CD4-positive, alpha-beta memory T cell (primary cell): ENCODE data around the gene APOBEC3B. TPM values are rescaled to one million over a fixed set of nuclear protein-coding genes. Genes with fewer than 3 reads are reported as not detected.
"Not testable (repeated sequence)": the region's sequence is repeated elsewhere in the genome, so short reads cannot be mapped to it uniquely, and the experiment has no call there.

Experiments used
- CTCF ChIA-PET: fragments of 350-600 bp; sonication (Branson Sonifier 250); formaldehyde crosslinking; loops from one replicate; lab custom pipeline; 2021; ENCODE audit warnings: inconsistent platforms; ENCODE audit not compliant: partially characterized antibody; lab: Charles Lee
- POLR2A ChIA-PET: fragments of 350-600 bp; sonication (Branson Sonifier 250); formaldehyde crosslinking; loops from one replicate; lab custom pipeline; 2021; ENCODE audit not compliant: partially characterized antibody; lab: Charles Lee
- DNase-seq, 5 donors: peaks; one replicate each; pipeline versions ENCODE4 v3.0.0 to v3.0.0-alpha.2; 2020 to 2022; ENCODE audit warnings: mixed read lengths in 1 of 5
- H3K27ac ChIP-seq: one replicate; pipeline ENCODE4 v1.7.0; 2013; ENCODE audit warnings: low read depth, low read length
- H3K27me3 ChIP-seq: 2 replicates; pipeline ENCODE4 v1.7.0; 2013; ENCODE audit warnings: mild to moderate bottlenecking, low read length, moderate library complexity; ENCODE audit not compliant: insufficient read depth
- H3K36me3 ChIP-seq: 2 replicates; pipeline ENCODE4 v1.7.0; 2013; ENCODE audit warnings: mild to moderate bottlenecking, low read length, moderate library complexity; ENCODE audit not compliant: insufficient read depth
- H3K4me1 ChIP-seq: 2 replicates; pipeline ENCODE4 v1.7.0; 2013; ENCODE audit warnings: mild to moderate bottlenecking, low read length, moderate library complexity; ENCODE audit not compliant: insufficient read depth
- H3K4me3 ChIP-seq, 2 donors: one replicate each; pipeline ENCODE4 v1.7.0; 2013; ENCODE audit warnings: low read length in 2 of 2, mild to moderate bottlenecking in 1 of 2
- H3K9me3 ChIP-seq, 2 donors: one replicate each; pipeline ENCODE4 v1.7.0; 2013; ENCODE audit warnings: low read length in 2 of 2, control low read depth in 1 of 2; ENCODE audit not compliant: control insufficient read depth in 1 of 2
- H3K27ac Mint-ChIP-seq, 7 donors: one replicate each; pipeline ENCODE4 v1.8.0; 2020 to 2021; ENCODE audit warnings: mixed read lengths in 7 of 7, mild to moderate bottlenecking in 6 of 7, inconsistent platforms in 3 of 7, moderate library complexity in 3 of 7
- H3K27me3 Mint-ChIP-seq, 2 donors: one replicate each; pipeline ENCODE4 v1.8.0; 2020 to 2021; ENCODE audit warnings: mixed read lengths in 2 of 2
- H3K36me3 Mint-ChIP-seq, 2 donors: one replicate each; pipeline ENCODE4 v1.8.0; 2020 to 2021; ENCODE audit warnings: mixed read lengths in 2 of 2, inconsistent platforms in 1 of 2, mild to moderate bottlenecking in 1 of 2
- H3K4me1 Mint-ChIP-seq, 4 donors: one replicate each; pipeline ENCODE4 v1.8.0; 2020 to 2021; ENCODE audit warnings: mixed read lengths in 4 of 4, mild to moderate bottlenecking in 1 of 4
- H3K4me3 Mint-ChIP-seq, 8 donors: one replicate each; pipeline ENCODE4 v1.8.0; 2020 to 2021; ENCODE audit warnings: mixed read lengths in 8 of 8, mild to moderate bottlenecking in 7 of 8, moderate library complexity in 6 of 8, inconsistent platforms in 3 of 8
- H3K9me3 Mint-ChIP-seq, 8 donors: one replicate each; pipeline ENCODE4 v1.8.0; 2020 to 2021; ENCODE audit warnings: mixed read lengths in 8 of 8, mild to moderate bottlenecking in 5 of 8, inconsistent platforms in 3 of 8, moderate library complexity in 1 of 8
- intact Hi-C: fragments of 100-400 bp; cut with micrococcal nuclease; formaldehyde crosslinking; loops from one replicate; pipeline ENCODE4 v1.15.1; 2023
- polyA plus RNA-seq, 2 donors: library from polyadenylated mRNA; unstranded; fragments of 300-500 nt; fragmentation: Illumina TruSeq; gene quantifications; one replicate each; pipeline ENCODE4 v1.2.3, GENCODE V29; 2021
- total RNA-seq, 2 experiments: library from RNA; stranded (reverse); gene quantifications; one replicate each; pipeline ENCODE4 v1.2.3, GENCODE V29; 2021

Gene APOBEC3B
- total and polyA plus RNA-seq, 4 experiments from 2014 or later = 0.31 to 1.3 (median 0.48) TPM

DNA sequence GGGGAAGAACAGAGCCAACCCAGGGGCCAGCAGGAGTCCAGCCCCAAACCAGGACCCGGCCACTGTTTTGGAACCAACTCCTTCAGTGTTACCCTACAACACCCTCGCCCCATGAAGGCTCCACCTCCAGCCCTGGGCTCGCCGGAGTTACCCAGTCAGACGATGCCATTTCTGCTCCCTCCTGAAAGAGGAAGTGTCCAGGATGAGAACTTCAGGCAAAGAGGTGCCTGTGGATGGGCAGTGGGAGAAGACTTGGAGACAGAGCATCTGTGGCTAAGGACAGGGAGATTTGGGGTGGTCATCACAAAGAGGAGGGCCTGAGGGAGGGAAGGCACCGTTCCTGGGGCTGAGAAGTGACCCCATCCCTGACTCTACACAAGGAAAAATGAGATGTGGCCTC is 14.0 kb downstream of the APOBEC3B start:
- intact Hi-C loops = no loop called here
- no peaks in the 10 kb centered on the region for H3K36me3 Mint-ChIP-seq
- peaks cover 0 to 5% (median 2%) of the 10 kb centered on the region in 8 donors for H3K9me3 Mint-ChIP-seq
- H3K27me3 Mint-ChIP-seq = peaks cover 0 to 2% of the 10 kb centered on the region in 2 donors
- Histone ChIP-seq H3K4me1 (no peaks in the 10 kb centered on the region), H3K36me3 (no peaks in the 10 kb centered on the region), H3K4me3 (no peak overlapping the region), H3K27ac (no peak overlapping the region), H3K9me3 (no peaks in the 10 kb centered on the region), H3K27me3 (no peaks in the 10 kb centered on the region)
- CTCF ChIA-PET = interaction anchor here (2.7 kb wide), 1 partner anchor 126 kb away, joined by 12 read pairs; no protein-coding TSS in a partner anchor
- no peak overlapping the region for H3K4me3 Mint-ChIP-seq
- POLR2A ChIA-PET = interaction anchor here (1.1 kb wide), 1 partner anchor 9 kb away, joined by 3 read pairs; no protein-coding TSS in a partner anchor
- H3K27ac Mint-ChIP-seq = peak overlapping the region in 1 of 7 donors; percentile 77
- peaks cover 4 to 13% (median 5%) of the 10 kb centered on the region in 4 donors for H3K4me1 Mint-ChIP-seq
- DNase-seq = no peak

DNA sequence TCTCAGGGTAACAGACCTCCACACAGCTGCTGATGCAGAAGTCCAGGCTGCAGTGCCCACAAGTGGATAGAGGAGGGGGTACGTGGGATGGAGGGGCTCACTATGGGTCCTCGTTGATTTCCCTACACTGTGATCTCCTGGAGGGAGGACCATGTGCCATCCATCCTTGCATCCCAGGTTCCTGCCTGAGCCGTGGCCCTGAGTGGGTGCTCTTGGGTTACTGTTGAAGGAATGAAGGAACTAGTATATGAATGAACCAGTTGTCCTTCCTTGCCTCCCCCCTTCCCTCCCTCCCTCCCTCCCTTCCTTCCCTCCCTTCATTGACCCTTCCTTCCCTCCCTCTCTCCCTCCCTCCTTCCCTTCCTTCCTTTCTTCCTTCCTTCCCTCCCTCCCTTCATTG is 15.4 kb downstream of the APOBEC3B start:
- ChIA-PET POLR2A (no interaction called here), CTCF (interaction anchor here (2.7 kb wide), 1 partner anchor 128 kb away, joined by 12 read pairs; no protein-coding TSS in a partner anchor)
- Mint-ChIP-seq H3K9me3 (peaks cover 0 to 5% (median 2%) of the 10 kb centered on the region in 8 donors), H3K4me3 (no peak overlapping the region), H3K27me3 (peaks cover 0 to 2% of the 10 kb centered on the region in 2 donors), H3K4me1 (peaks cover 4 to 15% (median 6%) of the 10 kb centered on the region in 4 donors), H3K27ac (no peak overlapping the region), H3K36me3 (no peaks in the 10 kb centered on the region)
- no peak overlapping the region for H3K4me3 ChIP-seq
- intact Hi-C loops = no loop called here
- H3K36me3 ChIP-seq = no peaks in the 10 kb centered on the region
- DNase-seq = no peak
- H3K27ac ChIP-seq = no peak overlapping the region
- no peaks in the 10 kb centered on the region for H3K27me3 ChIP-seq
- H3K9me3 ChIP-seq = no peaks in the 10 kb centered on the region
- peaks cover 5% of the 10 kb centered on the region for H3K4me1 ChIP-seq

DNA sequence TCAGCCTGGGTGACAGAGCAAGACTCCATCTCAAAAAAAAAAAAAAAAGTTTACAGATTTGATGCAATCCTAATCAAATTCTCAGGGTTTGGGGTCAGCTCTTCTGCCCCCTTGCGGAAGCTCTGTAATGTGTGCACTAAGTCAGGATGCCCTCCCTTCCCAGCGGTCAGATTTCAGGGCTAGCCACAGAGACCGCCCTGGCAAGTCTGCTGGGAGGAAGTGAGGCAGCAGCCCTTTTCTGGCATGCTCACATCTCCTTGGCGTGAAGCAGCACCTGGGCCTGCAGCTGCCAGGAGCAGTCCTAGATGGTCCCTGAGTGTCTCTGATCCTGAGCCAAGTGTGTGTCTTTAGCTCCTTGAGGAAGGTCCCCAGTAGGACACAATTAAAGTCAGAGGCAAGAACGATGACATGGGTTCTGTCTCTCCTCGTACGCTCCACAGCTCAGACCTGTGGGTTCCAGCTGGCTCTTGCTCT is 21.1 kb downstream of the APOBEC3B start:
- H3K27ac ChIP-seq = no peak overlapping the region
- H3K4me1 ChIP-seq = peaks cover 16% of the 10 kb centered on the region
- H3K27me3 Mint-ChIP-seq = no peaks in the 10 kb centered on the region
- H3K36me3 ChIP-seq = no peaks in the 10 kb centered on the region
- ChIA-PET CTCF (interaction anchor here (0.6 to 9.0 kb wide), 39 partner anchors 10 to 951 kb away, joined by 3 to 168 read pairs (median 4); partner anchors contain the start of gene CBX6), POLR2A (interaction anchor here (0.6 to 2.4 kb wide), 12 partner anchors 11 to 1635 kb away, joined by 3 to 32 read pairs (median 6); partner anchors contain the start of genes APOBEC3C and CBX6)
- H3K9me3 Mint-ChIP-seq = peaks cover 0 to 4% (median under 1%) of the 10 kb centered on the region in 8 donors
- no peaks in the 10 kb centered on the region for H3K9me3 ChIP-seq
- no peaks in the 10 kb centered on the region for H3K27me3 ChIP-seq
- peak overlapping the region; percentile 15 to 84 (median 60) for H3K27ac Mint-ChIP-seq
- intact Hi-C loops = loop anchor here (1.0 to 2.0 kb wide), 5 partner anchors 18 to 234 kb away; no protein-coding TSS in a partner anchor
- H3K4me3 ChIP-seq = no peak overlapping the region
- H3K4me1 Mint-ChIP-seq = peaks cover 8 to 14% (median 13%) of the 10 kb centered on the region in 4 donors
- peak; percentile 75 to 82 (median 76) for DNase-seq
- no peaks in the 10 kb centered on the region for H3K36me3 Mint-ChIP-seq
- peak overlapping the region in 2 of 8 donors; percentile 5 to 8 for H3K4me3 Mint-ChIP-seq

DNA sequence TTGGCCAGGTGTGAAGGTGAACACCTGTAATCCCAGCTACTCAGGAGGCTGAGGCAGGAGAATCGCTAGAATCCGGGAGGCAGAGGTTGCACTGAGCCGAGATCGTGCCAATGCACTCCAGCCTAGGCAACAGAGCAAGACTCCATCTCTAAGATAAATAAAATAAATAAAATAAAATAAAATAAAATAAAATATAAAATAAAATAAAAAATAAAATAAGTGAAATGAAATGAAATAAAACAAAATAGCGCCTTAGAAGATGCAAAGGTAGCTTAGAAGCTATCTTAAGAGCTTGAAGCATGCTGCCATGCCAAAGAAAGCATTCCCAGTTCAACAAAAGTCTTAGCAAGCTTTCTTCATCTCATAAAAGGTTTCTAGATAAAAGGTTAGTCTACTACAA is 25.0 kb downstream of the APOBEC3B start:
- H3K36me3 Mint-ChIP-seq = no peaks in the 10 kb centered on the region
- ChIA-PET POLR2A (interaction anchor here (0.9 to 1.7 kb wide), 4 partner anchors 25 to 253 kb away, joined by 3 read pairs; partner anchors contain the start of genes APOBEC3B and CBX6), CTCF (interaction anchor here (0.7 to 9.0 kb wide), 16 partner anchors 8 to 309 kb away, joined by 3 to 168 read pairs (median 4); partner anchors contain the start of gene CBX6)
- Histone ChIP-seq H3K9me3 (no peaks in the 10 kb centered on the region), H3K27ac (no peak overlapping the region), H3K4me3 (no peak overlapping the region), H3K4me1 (peaks cover 14% of the 10 kb centered on the region), H3K36me3 (no peaks in the 10 kb centered on the region), H3K27me3 (no peaks in the 10 kb centered on the region)
- DNase-seq = no peak
- H3K4me1 Mint-ChIP-seq = peaks cover 11 to 32% (median 21%) of the 10 kb centered on the region in 4 donors
- peak overlapping the region in 1 of 7 donors; percentile 53 for H3K27ac Mint-ChIP-seq
- no peak overlapping the region for H3K4me3 Mint-ChIP-seq
- H3K9me3 Mint-ChIP-seq = peaks cover 0 to 3% (median 0%) of the 10 kb centered on the region in 8 donors
- no peaks in the 10 kb centered on the region for H3K27me3 Mint-ChIP-seq
- intact Hi-C loops = loop anchor here (1.0 to 2.0 kb wide), 4 partner anchors 111 to 312 kb away; partner anchors contain the start of gene RPL3

DNA sequence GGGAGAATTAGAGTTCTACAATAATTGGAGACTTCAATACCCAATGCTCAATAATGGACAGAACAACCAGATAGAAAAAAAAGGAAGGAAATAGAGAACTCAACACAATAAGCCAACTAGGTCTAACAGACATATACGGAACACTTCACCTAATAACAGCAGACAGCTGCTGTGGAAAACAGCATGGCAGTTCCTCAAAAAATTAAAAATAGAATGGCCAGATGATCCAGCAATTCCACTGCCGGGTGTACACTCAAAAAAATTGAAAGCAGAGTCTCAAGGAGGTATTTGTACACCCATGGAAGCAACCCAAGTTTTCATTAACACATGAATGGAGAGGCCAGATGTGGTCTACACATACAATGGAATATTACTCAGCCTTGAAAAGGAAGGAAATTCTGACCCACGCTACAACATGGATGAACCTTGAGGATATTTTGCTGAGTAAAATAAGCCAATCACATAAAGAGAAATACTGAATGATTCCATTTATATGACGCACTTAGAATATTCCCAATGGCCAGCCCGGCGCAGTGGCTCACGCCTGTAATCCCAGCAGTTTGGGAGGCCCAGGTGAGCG is 26.2 kb downstream of the APOBEC3B start:
- not testable (repeated sequence) for H3K27me3 ChIP-seq
- ChIA-PET POLR2A (interaction anchor here (0.6 kb wide), 1 partner anchor 97 kb away, joined by 4 read pairs; no protein-coding TSS in a partner anchor), CTCF (interaction anchor here (0.7 to 9.0 kb wide), 6 partner anchors 83 to 537 kb away, joined by 3 to 168 read pairs (median 3); partner anchors contain the start of gene CBX6)

DNA sequence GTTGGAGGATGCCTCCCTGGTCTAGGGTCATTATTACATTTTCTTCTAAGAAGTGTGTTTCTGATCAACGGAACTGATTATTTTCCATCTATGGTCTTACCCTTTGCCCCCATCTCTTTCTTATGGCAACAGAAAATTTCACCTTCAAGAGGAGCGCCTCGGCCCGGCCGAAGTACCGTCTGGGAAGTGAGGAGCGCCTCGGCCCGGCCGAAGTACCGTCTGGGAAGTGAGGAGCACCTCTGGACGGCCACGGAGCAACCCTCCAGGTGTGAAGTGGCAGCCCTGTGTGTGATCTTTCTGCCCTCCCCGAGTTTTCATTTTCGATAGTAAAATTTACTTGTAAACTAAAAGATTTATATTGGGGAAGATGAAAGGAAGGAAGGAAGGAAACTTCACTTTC is 28.8 kb downstream of the APOBEC3B start:
- Histone ChIP-seq H3K27me3 (no peaks in the 10 kb centered on the region), H3K36me3 (no peaks in the 10 kb centered on the region), H3K4me1 (peaks cover 32% of the 10 kb centered on the region), H3K27ac (no peak overlapping the region), H3K4me3 (no peak overlapping the region), H3K9me3 (no peaks in the 10 kb centered on the region)
- ChIA-PET POLR2A (interaction anchor here (0.6 kb wide), 1 partner anchor 108 kb away, joined by 3 read pairs; no protein-coding TSS in a partner anchor), CTCF (interaction anchor here (0.6 to 9.0 kb wide), 3 partner anchors 110 to 358 kb away, joined by 3 to 101 read pairs (median 7); no protein-coding TSS in a partner anchor)
- peak overlapping the region in 4 of 8 donors; percentile 9 to 57 (median 20) for H3K4me3 Mint-ChIP-seq
- H3K36me3 Mint-ChIP-seq = peaks cover 0 to 9% of the 10 kb centered on the region in 2 donors
- H3K27ac Mint-ChIP-seq = peak overlapping the region in 4 of 7 donors; percentile 13 to 79 (median 24)
- H3K9me3 Mint-ChIP-seq = peaks cover 0 to 3% (median 0%) of the 10 kb centered on the region in 8 donors
- no peaks in the 10 kb centered on the region for H3K27me3 Mint-ChIP-seq
- intact Hi-C loops = no loop called here
- peaks cover 20 to 47% (median 36%) of the 10 kb centered on the region in 4 donors for H3K4me1 Mint-ChIP-seq
- DNase-seq = no peak

More for the DNA sequence above, 26.2 kb downstream of the APOBEC3B start:
- H3K9me3 ChIP-seq, H3K4me3 ChIP-seq, DNase-seq, H3K36me3 Mint-ChIP-seq, H3K27me3 Mint-ChIP-seq, H3K27ac ChIP-seq, H3K4me3 Mint-ChIP-seq, H3K9me3 Mint-ChIP-seq, intact Hi-C loops, H3K36me3 ChIP-seq: not testable (repeated sequence)
- Mint-ChIP-seq H3K4me1 (peaks cover 16 to 31% (median 23%) of the 10 kb centered on the region in 4 donors), H3K27ac (peak overlapping the region in 1 of 7 donors; percentile 46)
- H3K4me1 ChIP-seq = peaks cover 14% of the 10 kb centered on the region
